ENCODE measurements around the gene STUM. TPM values are rescaled to one million over a fixed set of nuclear protein-coding genes. Genes with fewer than 3 reads are reported as not detected.

STUM gene
- total RNA-seq, 1 donor from 2014 or later = not detected

GRCh38 chr1:226520640-226521355 lies 27.8 kb upstream of the STUM start:
- H2AFZ ChIP-seq (replicated peaks) = no peak overlapping the region

GRCh38 chr1:226523646-226524406 lies 24.7 kb upstream of the STUM start:
- H3K4me3 ChIP-seq = no peak overlapping the region
- H3K27me3 ChIP-seq = no peaks in the 10 kb centered on the region
- H3K4me2 ChIP-seq = no peak overlapping the region
- peaks cover 19% of the 10 kb centered on the region for H3K4me1 Mint-ChIP-seq
- H3K36me3 ChIP-seq = no peaks in the 10 kb centered on the region
- no peak for DNase-seq (ENCODE audit: low spot score)
- H4K20me1 ChIP-seq (ENCODE audit: low read depth) = no peaks in the 10 kb centered on the region
- H3F3A ChIP-seq (ENCODE audit: low read depth) = no peaks in the 10 kb centered on the region
- H3K79me2 ChIP-seq (ENCODE audit: low read depth) = no peaks in the 10 kb centered on the region
- no peaks in the 10 kb centered on the region for H3K36me3 Mint-ChIP-seq
- no peak overlapping the region for H3K27ac ChIP-seq
- no peak overlapping the region for H3K9ac ChIP-seq
- no peak for TF ChIP-seq EZH2 (IDR thresholded peaks at IDR 0.05)
- TF ChIP-seq, protein P1, sequence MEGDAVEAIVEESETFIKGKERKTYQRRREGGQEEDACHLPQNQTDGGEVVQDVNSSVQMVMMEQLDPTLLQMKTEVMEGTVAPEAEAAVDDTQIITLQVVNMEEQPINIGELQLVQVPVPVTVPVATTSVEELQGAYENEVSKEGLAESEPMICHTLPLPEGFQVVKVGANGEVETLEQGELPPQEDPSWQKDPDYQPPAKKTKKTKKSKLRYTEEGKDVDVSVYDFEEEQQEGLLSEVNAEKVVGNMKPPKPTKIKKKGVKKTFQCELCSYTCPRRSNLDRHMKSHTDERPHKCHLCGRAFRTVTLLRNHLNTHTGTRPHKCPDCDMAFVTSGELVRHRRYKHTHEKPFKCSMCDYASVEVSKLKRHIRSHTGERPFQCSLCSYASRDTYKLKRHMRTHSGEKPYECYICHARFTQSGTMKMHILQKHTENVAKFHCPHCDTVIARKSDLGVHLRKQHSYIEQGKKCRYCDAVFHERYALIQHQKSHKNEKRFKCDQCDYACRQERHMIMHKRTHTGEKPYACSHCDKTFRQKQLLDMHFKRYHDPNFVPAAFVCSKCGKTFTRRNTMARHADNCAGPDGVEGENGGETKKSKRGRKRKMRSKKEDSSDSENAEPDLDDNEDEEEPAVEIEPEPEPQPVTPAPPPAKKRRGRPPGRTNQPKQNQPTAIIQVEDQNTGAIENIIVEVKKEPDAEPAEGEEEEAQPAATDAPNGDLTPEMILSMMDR (IDR thresholded peaks at IDR 0.05) = no peak
- TF ChIP-seq EZH2phosphoT487 (IDR thresholded peaks at IDR 0.05) = no peak
- H2AFZ ChIP-seq (replicated peaks) = no peak overlapping the region
- no peak overlapping the region for H3K4me3 Mint-ChIP-seq
- H3K27ac Mint-ChIP-seq = peak overlapping the region; percentile 0
- no peaks in the 10 kb centered on the region for H3K9me3 ChIP-seq (ENCODE audit: low read depth)
- H3K27me3 Mint-ChIP-seq (ENCODE audit: insufficient read depth, low read depth) = peaks cover 13% of the 10 kb centered on the region
- no peaks in the 10 kb centered on the region for H3K9me3 Mint-ChIP-seq
- no peaks in the 10 kb centered on the region for H3K4me1 ChIP-seq

More at GRCh38 chr1:226520640-226521355, 27.8 kb upstream of the STUM start:
- no peaks in the 10 kb centered on the region for H3K9me3 ChIP-seq (ENCODE audit: low read depth)
- Mint-ChIP-seq H3K9me3 (no peaks in the 10 kb centered on the region), H3K27me3 (ENCODE audit: insufficient read depth, low read depth) (peaks cover 6% of the 10 kb centered on the region), H3K36me3 (no peaks in the 10 kb centered on the region), H3K27ac (peak overlapping the region; percentile 30), H3K4me1 (peaks cover 17% of the 10 kb centered on the region), H3K4me3 (no peak overlapping the region)
- H3K4me2 ChIP-seq = no peak overlapping the region
- H3K36me3 ChIP-seq = no peaks in the 10 kb centered on the region
- no peak for TF ChIP-seq EZH2 (IDR thresholded peaks at IDR 0.05)
- TF ChIP-seq, protein P1 (IDR thresholded peaks at IDR 0.05) = no peak
- no peak for TF ChIP-seq EZH2phosphoT487 (IDR thresholded peaks at IDR 0.05)
- H3K27me3 ChIP-seq = no peaks in the 10 kb centered on the region
- H3K9ac ChIP-seq = no peak overlapping the region
- no peaks in the 10 kb centered on the region for H3K4me1 ChIP-seq
- H3K79me2 ChIP-seq (ENCODE audit: low read depth) = no peaks in the 10 kb centered on the region
- DNase-seq (ENCODE audit: low spot score) = peak; percentile 9
- no peak overlapping the region for H3K4me3 ChIP-seq
- H3F3A ChIP-seq (ENCODE audit: low read depth) = no peaks in the 10 kb centered on the region
- H3K27ac ChIP-seq = no peak overlapping the region
- H4K20me1 ChIP-seq (ENCODE audit: low read depth) = no peaks in the 10 kb centered on the region

DNA sequence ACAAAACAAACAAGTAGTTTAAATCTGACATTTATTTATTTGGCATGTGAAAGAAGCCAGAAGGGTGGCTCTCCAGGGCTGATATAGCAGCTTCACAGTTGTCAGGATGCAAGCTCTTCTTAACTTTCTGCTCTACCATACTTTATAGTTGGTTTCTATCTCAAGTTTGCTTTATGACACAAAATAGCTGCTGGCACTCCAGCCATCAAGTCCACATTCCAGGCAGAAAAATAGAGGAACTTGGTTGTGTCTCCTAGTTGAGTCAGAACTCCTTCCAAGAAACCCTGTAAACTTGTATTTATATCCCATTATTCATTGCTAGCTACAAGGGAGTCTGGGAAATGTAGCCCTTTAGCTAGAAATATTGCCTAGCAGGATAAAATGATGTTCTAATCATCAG lies 24.0 kb upstream of the STUM start:
- TF ChIP-seq, protein P1 (IDR thresholded peaks at IDR 0.05) = no peak
- TF ChIP-seq EZH2phosphoT487 (IDR thresholded peaks at IDR 0.05) (no peak), EZH2 (IDR thresholded peaks at IDR 0.05) (no peak)
- no peaks in the 10 kb centered on the region for H3K27me3 ChIP-seq
- no peaks in the 10 kb centered on the region for H3K79me2 ChIP-seq (ENCODE audit: low read depth)
- no peaks in the 10 kb centered on the region for H3K9me3 ChIP-seq (ENCODE audit: low read depth)
- H3K4me2 ChIP-seq = no peak overlapping the region
- no peaks in the 10 kb centered on the region for H3F3A ChIP-seq (ENCODE audit: low read depth)
- no peaks in the 10 kb centered on the region for H4K20me1 ChIP-seq (ENCODE audit: low read depth)
- Mint-ChIP-seq H3K4me1 (peaks cover 19% of the 10 kb centered on the region), H3K27ac (no peak overlapping the region), H3K27me3 (ENCODE audit: insufficient read depth, low read depth) (peaks cover 13% of the 10 kb centered on the region), H3K36me3 (no peaks in the 10 kb centered on the region), H3K4me3 (no peak overlapping the region), H3K9me3 (no peaks in the 10 kb centered on the region)
- H3K27ac ChIP-seq = no peak overlapping the region
- DNase-seq (ENCODE audit: low spot score) = no peak
- no peak overlapping the region for H3K4me3 ChIP-seq
- no peak overlapping the region for H3K9ac ChIP-seq
- H2AFZ ChIP-seq (replicated peaks) = no peak overlapping the region
- no peaks in the 10 kb centered on the region for H3K4me1 ChIP-seq
- H3K36me3 ChIP-seq = no peaks in the 10 kb centered on the region

All from neural progenitor cell (in vitro differentiated cells).